Stimulated activated CD8-positive, alpha-beta memory T cell treated with anti-CD3 and anti-CD28 coated beads, Interleukin-4, amount 100 ng/mL, for 1 hour (primary cell): ENCODE measurements around the gene PROCA1.
"Not testable (repeated sequence)": the region's sequence is repeated elsewhere in the genome, so short reads cannot be mapped to it uniquely, and the experiment has no call there.

Experiments
- DNase-seq, 2 donors: peaks; one replicate each; pipeline ENCODE4 v3.0.0-alpha.2; 2020; ENCODE audit warnings: low read depth in 2 of 2, low spot score in 1 of 2

Gene PROCA1

GRCh38 chr17:28725660-28726225, 14.1 kb upstream of the PROCA1 start:
- DNase-seq, result no peak

GRCh38 chr17:28725166-28725659, 13.5 kb upstream of the PROCA1 start:
- no peak for DNase-seq

DNA sequence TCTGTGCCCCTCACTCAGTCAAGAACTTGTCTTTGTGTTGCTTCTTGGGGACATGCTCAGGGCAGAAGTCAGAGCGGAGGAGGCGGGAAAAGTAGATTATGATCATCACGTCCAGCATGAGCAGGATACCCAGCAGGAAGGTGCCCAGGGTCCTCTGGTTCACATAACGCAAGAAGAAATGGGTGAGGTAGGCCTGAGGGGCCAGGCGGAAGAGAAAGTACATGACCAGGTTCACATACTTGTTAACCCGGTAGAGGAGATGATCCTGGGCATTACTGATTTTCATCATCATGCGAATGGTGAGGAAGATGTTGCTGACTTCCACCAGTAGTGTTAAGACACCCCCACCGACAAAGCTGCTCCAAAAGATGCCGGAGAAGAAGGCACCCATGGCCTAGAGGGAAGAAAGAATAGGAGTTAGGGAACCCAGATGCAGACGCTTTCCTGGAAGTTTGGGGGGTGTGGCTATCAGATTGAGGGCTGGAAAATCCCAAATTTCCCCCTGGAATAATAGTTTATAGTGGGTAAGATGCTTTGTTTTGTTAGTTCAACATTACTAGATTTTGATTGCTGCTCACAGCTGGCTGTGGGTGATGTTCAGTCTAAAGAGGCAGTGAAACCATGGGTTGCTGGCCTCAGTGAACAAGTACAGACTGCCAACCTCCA, 12.9 kb upstream of the PROCA1 start:
- DNase-seq, result no peak

- not testable (repeated sequence) for DNase-seq
Observed at GRCh38 chr17:28723836-28724499, 12.3 kb upstream of the PROCA1 start.

- no peak for DNase-seq
Observed at GRCh38 chr17:28723159-28723835, 11.6 kb upstream of the PROCA1 start.

DNA sequence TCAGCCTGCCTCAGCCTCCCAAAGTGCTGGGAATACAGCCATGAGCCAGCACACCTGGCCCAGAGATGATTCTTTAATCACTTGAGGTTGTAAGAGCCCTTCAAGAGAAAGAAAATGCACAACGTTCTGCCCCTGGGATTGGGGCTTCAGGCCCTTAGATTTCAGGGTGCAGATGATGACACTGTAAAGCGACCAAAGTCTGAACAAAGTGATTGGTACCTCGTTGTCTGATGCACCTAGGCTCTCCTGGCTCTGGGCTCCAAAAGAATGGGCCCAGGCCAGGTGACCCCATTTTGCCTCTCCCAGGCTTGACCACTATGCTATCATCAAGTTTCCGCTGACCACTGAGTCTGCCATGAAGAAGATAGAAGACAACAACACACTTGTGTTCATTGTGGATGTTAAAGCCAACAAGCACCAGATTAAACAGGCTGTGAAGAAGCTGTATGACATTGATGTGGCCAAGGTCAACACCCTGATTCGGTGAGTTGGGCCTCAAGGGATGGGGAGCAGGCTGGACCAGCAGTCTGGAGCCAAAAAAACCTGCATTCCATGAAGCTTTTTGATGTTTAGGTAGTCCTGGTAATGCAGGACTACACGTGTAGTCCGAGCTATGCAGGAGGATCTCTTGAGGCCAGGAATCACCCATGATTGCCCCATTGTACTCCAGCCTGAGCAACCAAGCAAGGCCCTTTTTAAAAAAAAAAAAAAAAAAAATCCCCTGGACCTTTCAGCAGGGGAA, 10.9 kb upstream of the PROCA1 start:
- DNase-seq, result no peak

DNA sequence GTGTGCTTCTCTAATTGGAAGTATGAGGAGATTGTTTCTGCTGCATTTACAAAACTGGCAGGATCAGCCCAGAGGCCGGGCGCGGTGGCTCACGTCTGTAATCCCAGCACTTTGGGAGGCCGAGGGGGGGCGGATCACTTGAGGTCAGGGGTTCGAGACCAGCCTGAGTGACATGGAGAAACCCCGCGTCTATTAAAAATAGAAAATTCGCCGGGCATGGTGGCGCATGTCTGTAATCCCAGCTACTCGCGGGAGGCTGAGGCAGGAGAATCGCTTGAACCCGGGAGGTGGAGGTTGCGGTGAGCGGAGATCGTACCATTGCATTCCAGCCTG, 9.3 kb upstream of the PROCA1 start:
- not testable (repeated sequence) for DNase-seq

DNA sequence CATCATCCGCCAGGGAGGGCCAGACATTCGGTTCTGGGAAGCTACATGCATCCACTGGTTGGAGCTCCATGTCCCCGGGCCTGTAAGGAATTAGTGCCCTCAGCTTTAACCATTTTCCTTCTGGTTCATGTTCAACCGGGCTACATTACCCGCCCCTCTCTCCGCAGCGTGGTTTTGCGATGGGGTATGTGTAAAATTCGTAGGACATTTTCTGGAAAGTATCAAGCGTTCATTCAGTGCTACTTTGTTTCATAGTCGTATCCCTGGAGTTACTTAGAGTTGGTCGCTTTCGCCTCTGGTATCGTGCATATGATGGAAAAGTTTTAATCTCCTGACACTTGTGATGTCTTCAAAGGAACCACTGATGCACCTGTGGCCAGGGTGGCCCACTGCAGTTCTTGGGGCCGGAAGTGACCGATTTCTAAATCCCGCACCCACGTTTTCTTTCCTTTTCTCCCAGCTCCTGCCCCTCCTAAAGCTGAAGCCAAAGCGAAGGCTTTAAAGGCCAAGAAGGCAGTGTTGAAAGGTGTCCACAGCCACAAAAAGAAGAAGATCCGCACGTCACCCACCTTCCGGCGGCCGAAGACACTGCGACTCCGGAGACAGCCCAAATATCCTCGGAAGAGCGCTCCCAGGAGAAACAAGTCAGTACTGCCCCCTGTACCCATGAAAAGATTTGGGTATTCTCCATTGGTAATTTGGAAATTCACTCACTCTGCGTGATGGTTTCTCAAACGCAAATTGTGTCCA, 8.7 kb upstream of the PROCA1 start:
- DNase-seq, result no peak

- DNase-seq, result no peak
Observed at GRCh38 chr17:28719021-28719433, 7.3 kb upstream of the PROCA1 start.

DNA sequence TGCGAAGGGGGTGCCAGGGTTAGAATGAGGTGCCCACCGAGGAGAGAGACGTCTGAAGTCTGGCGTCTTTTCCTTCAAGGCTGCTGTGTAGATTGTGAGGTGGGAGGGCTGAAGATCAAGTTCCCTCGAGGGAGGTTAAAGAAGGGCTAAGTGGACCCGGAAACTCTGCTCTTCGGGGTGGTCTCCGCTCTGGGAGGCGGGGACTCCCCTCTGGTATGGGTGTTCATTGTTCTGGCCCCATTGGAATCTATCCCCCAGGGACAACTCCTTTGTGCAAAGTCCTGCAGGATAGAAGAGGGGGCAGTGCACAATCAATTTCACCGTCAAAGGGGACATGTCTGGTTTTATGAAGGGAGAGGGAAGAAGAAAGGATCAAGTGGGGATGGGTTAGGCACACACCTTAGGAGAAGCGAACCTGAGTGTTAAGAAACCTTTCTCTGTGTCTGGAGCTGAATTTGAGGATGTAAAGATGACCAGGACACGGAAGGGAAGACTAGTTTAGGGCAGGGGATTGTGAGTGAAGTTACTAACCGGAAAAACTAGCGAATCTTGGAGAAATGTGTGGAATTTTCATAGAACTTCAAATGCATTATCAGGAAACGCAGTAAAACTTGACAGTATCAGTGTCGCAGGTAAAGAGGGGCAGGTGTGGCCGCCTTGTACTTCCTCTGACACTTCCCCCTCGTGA, 6.8 kb upstream of the PROCA1 start:
- no peak for DNase-seq

DNA sequence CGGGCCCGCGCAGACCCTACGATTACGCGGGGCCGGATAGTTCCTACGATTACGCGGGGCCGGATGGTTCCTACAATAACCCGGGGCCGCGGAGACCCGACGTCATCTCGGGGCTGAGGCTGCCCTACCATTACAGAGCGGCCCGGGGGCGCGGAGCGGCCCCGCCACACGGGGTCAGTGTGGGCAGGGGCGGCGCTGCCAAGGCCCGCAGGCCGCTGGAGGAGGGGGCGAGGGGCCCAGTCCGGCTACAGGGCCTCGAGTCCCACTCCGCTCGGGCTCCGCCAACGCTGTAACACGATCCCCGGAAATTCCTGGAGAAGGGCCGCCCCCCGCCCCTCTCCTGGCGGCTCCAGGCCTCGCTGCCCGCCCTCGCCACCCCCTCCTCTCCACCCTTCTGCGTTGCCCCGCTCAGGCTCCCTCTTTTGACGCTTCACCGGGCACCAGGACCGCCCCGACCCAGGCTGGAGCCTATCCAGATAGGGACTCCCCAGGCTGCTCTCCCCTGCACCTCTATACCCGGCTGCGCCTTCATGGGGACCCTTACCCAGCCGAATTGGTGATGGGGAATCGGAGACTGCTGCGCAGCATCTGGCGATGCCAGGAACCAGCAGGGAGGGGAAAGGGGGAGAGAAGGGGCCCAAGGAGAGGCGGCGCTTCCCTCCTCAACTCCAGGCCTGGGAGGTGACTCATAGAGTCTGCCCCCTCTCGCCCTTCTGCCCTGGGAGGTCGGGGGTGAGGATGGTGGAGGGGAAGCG, 6.1 kb upstream of the PROCA1 start, which contains the start of gene RAB34:
Gene RAB34, minus strand, starts transcription at position 291 of the 755 bp plus-strand sequence. CDS start 602 bp downstream, outside the sequence.
- DNase-seq, result no peak

GRCh38 chr17:28716740-28717577, 5.3 kb upstream of the PROCA1 start:
- no peak for DNase-seq

DNA sequence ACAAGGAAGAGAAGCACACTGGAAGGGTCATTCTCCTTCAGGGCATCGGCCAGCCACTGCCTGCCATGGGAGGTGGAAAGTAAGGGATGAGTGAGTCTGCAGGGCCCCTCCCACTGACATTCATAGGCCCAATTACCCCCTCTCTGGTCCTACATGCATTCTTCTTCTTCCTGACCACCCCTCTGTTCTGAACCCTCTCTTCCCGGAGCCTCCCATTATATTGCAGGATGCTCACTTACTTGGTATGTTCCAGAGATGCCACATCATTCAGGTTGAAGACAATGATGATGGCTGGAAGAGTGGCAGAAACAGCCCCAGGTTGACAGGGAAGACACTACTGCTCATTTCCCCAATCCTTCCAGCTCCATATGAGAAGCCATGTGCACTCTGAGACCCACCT, 3.5 kb upstream of the PROCA1 start:
- DNase-seq, result no peak

- no peak for DNase-seq
Observed at GRCh38 chr17:28714281-28714680, 2.6 kb upstream of the PROCA1 start.

DNA sequence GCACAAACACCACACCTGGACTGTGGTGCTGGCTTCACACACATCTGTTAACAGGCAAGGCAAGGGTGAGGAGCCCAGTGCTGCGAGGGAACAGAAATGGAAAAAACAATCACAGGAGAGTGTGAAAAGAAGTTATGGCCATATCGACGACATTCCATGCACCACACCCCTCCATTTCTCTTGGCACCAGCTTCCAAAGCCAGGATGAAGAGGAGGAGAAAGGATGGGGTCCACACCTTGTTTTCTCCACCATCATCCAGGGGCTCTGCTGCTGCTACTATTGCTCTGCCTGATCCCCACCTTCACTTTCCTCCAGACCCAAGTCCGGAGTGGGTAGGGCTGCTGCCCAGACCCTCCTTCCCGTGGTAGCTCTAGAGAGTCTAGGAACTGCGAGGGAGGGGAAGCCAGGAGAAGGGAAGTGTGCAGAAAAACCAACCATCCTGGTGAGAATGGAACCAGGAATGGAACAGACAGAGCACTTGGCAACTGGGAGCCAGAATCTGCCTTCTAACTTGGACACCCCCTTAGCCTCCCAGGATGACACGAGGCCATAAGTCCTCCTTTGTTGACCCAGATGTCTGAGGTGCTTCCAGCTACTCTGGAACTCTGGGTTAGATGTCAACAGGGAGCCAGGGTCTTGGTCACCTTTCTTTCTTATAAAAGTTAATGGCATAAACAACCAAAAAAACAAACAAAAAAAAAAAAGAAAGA, 1.2 kb upstream of the PROCA1 start:
- no peak for DNase-seq

DNA sequence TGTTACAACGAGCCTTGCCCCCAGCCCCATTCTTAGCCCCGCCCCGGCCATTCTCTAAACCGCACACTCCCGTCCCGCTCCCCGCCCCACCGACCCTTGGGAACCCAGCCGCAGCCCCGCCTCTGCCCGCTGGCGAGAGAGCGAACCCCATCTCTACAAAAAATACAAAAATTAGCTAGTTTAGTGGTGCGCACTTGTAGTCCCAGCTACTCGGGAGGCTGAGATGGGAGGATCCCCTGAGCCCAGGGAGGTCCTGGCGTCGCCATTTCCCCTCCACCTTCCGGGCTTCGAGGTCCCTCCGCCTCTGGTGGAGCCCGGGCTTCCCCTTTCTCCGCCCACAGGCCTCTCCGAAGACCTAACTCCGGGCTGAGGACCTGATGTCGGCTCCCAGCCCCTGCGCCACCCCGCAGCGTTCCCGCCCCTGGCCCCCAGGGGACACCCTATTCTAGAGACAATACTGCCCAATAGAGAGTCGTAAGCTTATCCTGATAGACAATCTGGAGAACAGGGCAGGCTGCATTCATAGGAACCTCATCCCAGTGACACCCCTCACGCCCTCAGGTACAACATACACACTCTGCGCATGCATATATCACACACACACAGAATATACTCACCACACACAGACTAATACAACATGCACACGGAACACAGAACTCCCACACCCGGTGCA, 480 bp upstream of the PROCA1 start:
- no peak for DNase-seq
